MM.1S (cell line): Measurements from ENCODE around the gene ARHGAP31.

Source experiments
- CTCF ChIP-seq: fragments of 300-600 bp; sonication (generic); IDR thresholded peaks from 2 replicates; pipeline ENCODE4 v1.5.1; 2016; ENCODE audit warnings: antibody characterized with exemption, low read length, mixed read lengths
- EZH2phosphoT487 ChIP-seq: fragments of 300-600 bp; sonication (generic); IDR thresholded peaks from 2 replicates; pipeline ENCODE4 v1.6.1; 2018; ENCODE audit warnings: antibody characterized with exemption, low read length

GRCh38 chr3:119257111-119257510, 37.1 kb upstream of the ARHGAP31 start:
- TF ChIP-seq CTCF: no peak
- TF ChIP-seq EZH2phosphoT487: no peak
